H1 (cell line): Measurements from ENCODE around the gene PRKAA1. TPM values are rescaled to one million over a fixed set of nuclear protein-coding genes. Genes with fewer than 3 reads are reported as not detected.

Experiments
- CTCF ChIA-PET: fragments of 300-600 bp; sonication (Branson Sonifier 250); formaldehyde crosslinking; loops from one replicate; lab custom pipeline; 2021; ENCODE audit not compliant: partially characterized antibody; lab: Charles Lee
- POLR2A ChIA-PET: fragments of 300-600 bp; sonication (Branson Sonifier 250); formaldehyde crosslinking; loops from one replicate; lab custom pipeline; 2021; ENCODE audit warnings: inconsistent platforms; ENCODE audit not compliant: partially characterized antibody; lab: Charles Lee
- DNase-seq, 2 experiments: peaks; one replicate each; pipeline versions ENCODE4 v3.0.0 to v3.0.0-alpha.2; 2010 to 2022; ENCODE audit warnings: low spot score in 2 of 2, low read depth in 1 of 2, mixed read lengths in 1 of 2
- FAIRE-seq: peaks from 2 replicates; lab custom pipeline; 2011; peaks lifted over from hg19 to GRCh38; lab: Jason Lieb, UNC
- H2AFZ ChIP-seq: 2 replicates; pipeline ENCODE4 v1.8.1; 2012; ENCODE audit warnings: low read length, inconsistent platforms
- H2AK5ac ChIP-seq: 2 replicates; pipeline ENCODE4 v1.6.1; 2013; ENCODE audit warnings: low read depth, low read length
- H2BK120ac ChIP-seq: replicated peaks from 2 replicates; pipeline ENCODE3; 2013; ENCODE audit warnings: low read depth, low read length, inconsistent platforms
- H2BK12ac ChIP-seq: 2 replicates; pipeline ENCODE4 v1.6.1; 2013; ENCODE audit warnings: low read depth, low read length
- H2BK15ac ChIP-seq: 2 replicates; pipeline ENCODE4 v1.6.1; 2013; ENCODE audit warnings: low read length
- H2BK20ac ChIP-seq: 2 replicates; pipeline ENCODE4 v1.6.1; 2013; ENCODE audit warnings: low read length
- H2BK5ac ChIP-seq: 2 replicates; pipeline ENCODE4 v1.6.1; 2013; ENCODE audit warnings: low read depth, low read length
- H3K14ac ChIP-seq: 2 replicates; pipeline ENCODE4 v1.6.1; 2013; ENCODE audit warnings: inconsistent platforms; ENCODE audit not compliant: insufficient read length
- H3K18ac ChIP-seq: 2 replicates; pipeline ENCODE4 v1.6.1; 2013; ENCODE audit warnings: low read length; ENCODE audit errors: extremely low read depth
- H3K23ac ChIP-seq: 2 replicates; pipeline ENCODE4 v1.6.1; 2013; ENCODE audit warnings: inconsistent platforms; ENCODE audit not compliant: insufficient read length
- H3K23me2 ChIP-seq: 2 replicates; pipeline ENCODE4 v1.6.1; 2013; ENCODE audit warnings: low read depth, low read length
- H3K27ac ChIP-seq: 2 replicates; pipeline ENCODE4 v1.6.1; 2011; ENCODE audit warnings: low read depth, low read length, inconsistent platforms
- H3K27me3 ChIP-seq, 4 experiments: replicated peaks in 1 of 4; 1 replicate in 1 of 4; 2 replicates in 3 of 4; pipeline versions ENCODE4 v1.6.1 to v1.8.1; 2011 to 2013; ENCODE audit warnings: low read length in 3 of 4, mild to moderate bottlenecking in 3 of 4, inconsistent platforms in 2 of 4, mixed read lengths in 2 of 4, moderate library complexity in 1 of 4; ENCODE audit not compliant: control insufficient read depth in 3 of 4, insufficient read depth in 3 of 4; ENCODE audit errors: extremely low read depth in 1 of 4
- H3K36me3 ChIP-seq, 4 experiments: 2 replicates each; pipeline versions ENCODE4 v1.6.1 to v1.8.1; 2011 to 2013; ENCODE audit warnings: mild to moderate bottlenecking in 4 of 4, low read length in 3 of 4, moderate library complexity in 2 of 4, control low read depth in 1 of 4, inconsistent platforms in 1 of 4; ENCODE audit not compliant: insufficient read depth in 4 of 4, control insufficient read depth in 2 of 4
- H3K4ac ChIP-seq: replicated peaks from 2 replicates; pipeline ENCODE3; 2013; ENCODE audit warnings: low read length, low read depth, mixed read lengths, inconsistent platforms; ENCODE audit not compliant: insufficient read length
- H3K4me1 ChIP-seq, 4 experiments: replicated peaks in 1 of 4; 1 replicate in 1 of 4; 2 replicates in 3 of 4; pipeline versions ENCODE4 v1.6.1 to v1.8.1; 2011 to 2013; ENCODE audit warnings: low read length in 3 of 4, inconsistent platforms in 2 of 4, mixed read lengths in 1 of 4; ENCODE audit not compliant: insufficient read depth in 4 of 4, control insufficient read depth in 3 of 4
- H3K4me2 ChIP-seq, 2 experiments: 2 replicates each; pipeline versions ENCODE4 v1.6.1 to v1.8.1; 2011 to 2013; ENCODE audit warnings: low read depth in 2 of 2, low read length in 2 of 2, control low read depth in 1 of 2, inconsistent platforms in 1 of 2, mild to moderate bottlenecking in 1 of 2; ENCODE audit not compliant: insufficient read depth in 1 of 2
- H3K4me3 ChIP-seq, 4 experiments: fragments of 200-600, 300-600 bp in 1 of 4; sonication (generic), shearing (Covaris generic), sonication (Bioruptor Twin) in 1 of 4; 2 replicates each; pipeline versions ENCODE4 v1.5.1 to v1.8.1; 2011 to 2016; ENCODE audit warnings: low read length in 4 of 4, low read depth in 3 of 4, control low read depth in 2 of 4, inconsistent platforms in 2 of 4, mild to moderate bottlenecking in 2 of 4, mixed read lengths in 1 of 4, moderate library complexity in 1 of 4; ENCODE audit not compliant: insufficient read depth in 2 of 4; ENCODE audit errors: extremely low read depth in 1 of 4
- H3K56ac ChIP-seq: replicated peaks from 2 replicates; pipeline ENCODE3; 2013; ENCODE audit warnings: low read depth, mild to moderate bottlenecking, mixed read lengths, low read length, inconsistent platforms; ENCODE audit not compliant: insufficient read length
- H3K79me1 ChIP-seq: 2 replicates; pipeline ENCODE4 v1.6.1; 2013; ENCODE audit warnings: low read depth, low read length, control low read depth
- H3K79me2 ChIP-seq, 2 experiments: 2 replicates each; pipeline versions ENCODE4 v1.6.1 to v1.8.1; 2012 to 2013; ENCODE audit warnings: low read length in 2 of 2, mild to moderate bottlenecking in 2 of 2, inconsistent platforms in 1 of 2; ENCODE audit not compliant: insufficient read depth in 2 of 2, control insufficient read depth in 1 of 2
- H3K9ac ChIP-seq, 4 experiments: replicated peaks in 1 of 4; 1 replicate in 1 of 4; 2 replicates in 3 of 4; pipeline versions ENCODE4 v1.6.1 to v1.8.1; 2011 to 2013; ENCODE audit warnings: low read depth in 3 of 4, low read length in 3 of 4, control low read depth in 2 of 4, mild to moderate bottlenecking in 2 of 4, moderate library complexity in 2 of 4, inconsistent platforms in 1 of 4; ENCODE audit errors: extremely low read depth in 1 of 4
- H3K9me3 ChIP-seq, 2 experiments: 2 replicates each; pipeline versions ENCODE4 v1.6.1 to v1.8.1; 2012 to 2013; ENCODE audit warnings: mild to moderate bottlenecking in 2 of 2, moderate library complexity in 2 of 2, control low read depth in 1 of 2, inconsistent platforms in 1 of 2, low read depth in 1 of 2, low read length in 1 of 2, mixed read lengths in 1 of 2; ENCODE audit not compliant: insufficient read depth in 2 of 2
- H4K20me1 ChIP-seq, 2 experiments: replicated peaks in 1 of 2; 2 replicates each; pipeline versions ENCODE3 to v1.8.1; 2011 to 2013; ENCODE audit warnings: inconsistent platforms in 2 of 2, low read length in 2 of 2, mild to moderate bottlenecking in 1 of 2; ENCODE audit not compliant: insufficient read depth in 2 of 2, control insufficient read depth in 1 of 2
- H4K5ac ChIP-seq: 2 replicates; pipeline ENCODE4 v1.6.1; 2013; ENCODE audit warnings: low read length, low read depth, mixed read lengths, inconsistent platforms; ENCODE audit not compliant: insufficient read length
- H4K8ac ChIP-seq: 2 replicates; pipeline ENCODE4 v1.8.0; 2013; ENCODE audit warnings: mild to moderate bottlenecking, moderate library complexity, low read length, inconsistent platforms; ENCODE audit not compliant: insufficient read depth; ENCODE audit errors: extremely low read depth
- H4K91ac ChIP-seq: replicated peaks from 2 replicates; pipeline ENCODE3; 2013; ENCODE audit warnings: low read length, mixed read lengths, inconsistent platforms; ENCODE audit not compliant: insufficient read length
- BACH1 ChIP-seq: IDR thresholded peaks from 2 replicates; pipeline ENCODE4 v1.6.1; 2012; ENCODE audit warnings: low read length, improper control_type of control experiment
- CBX5 ChIP-seq: fragments of 300-800, 300-1000 bp; sonication (generic); IDR thresholded peaks from 2 replicates; pipeline ENCODE4 v1.7.1; 2016; ENCODE audit warnings: antibody characterized with exemption, low read length, low read depth
- CHD2 ChIP-seq: IDR thresholded peaks from 2 replicates; pipeline ENCODE4 v1.6.1; 2012; ENCODE audit warnings: low read length, improper control_type of control experiment
- CREB1 ChIP-seq: IDR thresholded peaks from 2 replicates; pipeline ENCODE4 v1.6.1; 2012; ENCODE audit warnings: inconsistent platforms
- E2F6 ChIP-seq: IDR thresholded peaks from 2 replicates; pipeline ENCODE4 v1.6.1; 2012; ENCODE audit warnings: inconsistent platforms
- KDM4A ChIP-seq: IDR thresholded peaks from one replicate; pipeline ENCODE4 v1.7.1; 2012; ENCODE audit warnings: low read depth, mild to moderate bottlenecking, moderate library complexity, low read length, inconsistent platforms; ENCODE audit not compliant: severe bottlenecking
- MAX ChIP-seq: IDR thresholded peaks from 2 replicates; pipeline ENCODE4 v1.6.1; 2012; ENCODE audit warnings: inconsistent platforms
- RBBP5 ChIP-seq: IDR thresholded peaks from 2 replicates; pipeline ENCODE4 v1.7.1; 2012; ENCODE audit warnings: low read depth, mild to moderate bottlenecking, inconsistent platforms, low read length, moderate library complexity, borderline replicate concordance
- SIRT6 ChIP-seq: IDR thresholded peaks from one replicate; pipeline ENCODE4 v1.7.1; 2012; ENCODE audit warnings: low read length, inconsistent platforms
- SIX5 ChIP-seq: IDR thresholded peaks from 2 replicates; pipeline ENCODE4 v1.6.1; 2011; ENCODE audit warnings: mild to moderate bottlenecking, low read depth, low read length
- SRF ChIP-seq: IDR thresholded peaks from 2 replicates; pipeline ENCODE4 v1.6.1; 2011; ENCODE audit warnings: mild to moderate bottlenecking, low read depth, low read length, moderate library complexity
- TAF1 ChIP-seq: IDR thresholded peaks from 2 replicates; pipeline ENCODE4 v1.6.1; 2011; ENCODE audit warnings: mild to moderate bottlenecking, low read depth, low read length
- TBP ChIP-seq: IDR thresholded peaks from 2 replicates; pipeline ENCODE4 v1.6.1; 2011; ENCODE audit warnings: low read depth, low read length, improper control_type of control experiment
- USF2 ChIP-seq: IDR thresholded peaks from 2 replicates; pipeline ENCODE4 v1.6.1; 2011; ENCODE audit warnings: low read length, improper control_type of control experiment
- WGBS, 2 experiments: shearing (Covaris generic) in 1 of 2; methylation state at CpG; one replicate each; pipeline versions ENCODE4 v1.1.6 to v1.1.7; 2013 to 2015; ENCODE audit warnings: low lambda C conversion rate in 2 of 2, mixed read lengths in 2 of 2, inconsistent platforms in 1 of 2, low coverage in 1 of 2, missing lambda C conversion rate in 1 of 2; ENCODE audit not compliant: insufficient replicate concordance in 2 of 2, insufficient coverage in 1 of 2, insufficient read length in 1 of 2; ENCODE audit errors: extremely low coverage in 1 of 2, missing lambda C conversion rate in 1 of 2; 5-methylcytosine and 5-hydroxymethylcytosine counted together
- polyA plus RNA-seq, 7 experiments: library from polyadenylated mRNA; depleted of rRNA in 3 of 7; stranded (reverse) in 5 of 7; unstranded in 2 of 7; fragments of >200 nt in 5 of 7; fragments of 200-250 nt in 2 of 7; gene quantifications; 1 replicate in 5 of 7; 2 replicates in 1 of 7; 4 replicates in 1 of 7; pipeline versions ENCODE4 v1.2.1 to v1.2.3, GENCODE V29; 2011 to 2013; ENCODE audit warnings: missing spikeins in 2 of 7, mixed read lengths in 2 of 7
- total RNA-seq: library from RNA; stranded (reverse); fragmentation: NEBNext Ultra II Directional; extraction: Animal tissue kit (Norgen Biotek cat#: 25700); gene quantifications from 2 replicates; pipeline ENCODE4 v1.2.1, GENCODE V29; 2021

Gene PRKAA1
- total and polyA plus RNA-seq, 2 of the 8 experiments (the other 6 are each of a cell fraction or from before 2014, with no cell fraction given), result 10.4 to 33.1 TPM

- no peak for FAIRE-seq
- 88% methylated on average over 3 of the region's 3 CpGs; no CpG with 5 or more reads in 1 of the 2 experiments for WGBS, 2 experiments
- no peak overlapping the region for H4K91ac ChIP-seq
- H4K5ac ChIP-seq, result no peak overlapping the region
- no peak overlapping the region for H4K8ac ChIP-seq
- H3K23me2 ChIP-seq, result no peaks in the 10 kb centered on the region
- no peaks in the 10 kb centered on the region for H3K27me3 ChIP-seq
- H2BK5ac ChIP-seq, result no peak overlapping the region
- H3K9ac ChIP-seq, result no peak overlapping the region
- no peak overlapping the region for H3K56ac ChIP-seq
- H3K18ac ChIP-seq, result no peak overlapping the region
- H3K4me3 ChIP-seq, result no peak overlapping the region
- no peaks in the 10 kb centered on the region for H3K4me1 ChIP-seq
- H3K79me1 ChIP-seq, result peaks cover 5% of the 10 kb centered on the region; the same call in 1 of the 2 replicates
- no peak overlapping the region for H2BK12ac ChIP-seq
- POLR2A ChIA-PET, result interaction anchor here (0.7 to 1.7 kb wide), 3 partner anchors 11 to 52 kb away, joined by 5 to 11 read pairs (median 6); no protein-coding TSS in a partner anchor
- no peak overlapping the region for H3K14ac ChIP-seq
- H3K4me2 ChIP-seq, result no peak overlapping the region
- TF ChIP-seq CREB1, result no peak
- no peak for TF ChIP-seq SIRT6
- no peak for TF ChIP-seq CBX5
- TF ChIP-seq USF2, result no peak
- TF ChIP-seq CHD2, result no peak
- no peak for TF ChIP-seq TBP
- TF ChIP-seq RBBP5, result no peak
- no peak for TF ChIP-seq E2F6
- no peak for TF ChIP-seq SIX5
- no peak for TF ChIP-seq KDM4A
- TF ChIP-seq MAX, result no peak
- no peak for TF ChIP-seq TAF1
- no peak for TF ChIP-seq BACH1
- TF ChIP-seq SRF, result no peak
- no peaks in the 10 kb centered on the region for H3K9me3 ChIP-seq
- no peak overlapping the region for H2AFZ ChIP-seq
- H2BK20ac ChIP-seq, result no peak overlapping the region
- peaks cover 3 to 7% of the 10 kb centered on the region in 2 experiments for H4K20me1 ChIP-seq
- no peak overlapping the region for H2AK5ac ChIP-seq
- no peak for DNase-seq
- H3K4ac ChIP-seq, result no peak overlapping the region
- H3K23ac ChIP-seq, result no peak overlapping the region
- CTCF ChIA-PET, result no interaction called here
- H3K79me2 ChIP-seq, result peaks cover 0 to 76% of the 10 kb centered on the region in 2 experiments; a peak in 3 of 4 replicates
- no peak overlapping the region for H2BK120ac ChIP-seq
- H3K36me3 ChIP-seq, result peaks cover 0 to 10% (median 5%) of the 10 kb centered on the region in 4 experiments; a peak in 4 of 8 replicates
- H2BK15ac ChIP-seq, result no peak overlapping the region
- no peak overlapping the region for H3K27ac ChIP-seq
Measured at GRCh38 chr5:40780858-40781257, 17.3 kb downstream of the PRKAA1 start.
